ENCODE data around the gene ACOX1.

ACOX1 gene

DNA sequence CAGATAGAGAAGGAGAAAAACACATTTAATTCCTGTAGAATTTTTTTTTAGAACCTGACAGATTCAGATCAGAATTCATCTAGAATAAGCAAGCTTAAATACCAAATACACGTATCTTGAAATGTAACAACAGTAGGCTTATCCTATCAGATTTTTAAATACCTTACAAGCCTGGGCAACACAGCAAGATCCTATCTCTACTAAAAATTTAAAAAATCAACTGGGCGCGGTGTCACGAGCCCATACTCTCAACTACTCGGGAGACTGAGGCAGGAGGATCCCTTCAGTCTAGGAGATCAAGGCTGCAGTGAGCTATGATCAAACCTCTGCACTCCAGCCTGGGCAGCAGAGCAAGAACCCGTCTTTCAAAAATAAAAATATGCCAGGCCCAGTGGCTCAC is 13.5 kb downstream of the ACOX1 start:
- H3K27ac ChIP-seq (ENCODE audit: low read depth, low read length): no peak overlapping the region
- H3K27me3 ChIP-seq (ENCODE audit: control insufficient read depth in 1 of 2, insufficient read depth in 2 of 2, low read length in 2 of 2): no peaks in the 10 kb centered on the region

DNA sequence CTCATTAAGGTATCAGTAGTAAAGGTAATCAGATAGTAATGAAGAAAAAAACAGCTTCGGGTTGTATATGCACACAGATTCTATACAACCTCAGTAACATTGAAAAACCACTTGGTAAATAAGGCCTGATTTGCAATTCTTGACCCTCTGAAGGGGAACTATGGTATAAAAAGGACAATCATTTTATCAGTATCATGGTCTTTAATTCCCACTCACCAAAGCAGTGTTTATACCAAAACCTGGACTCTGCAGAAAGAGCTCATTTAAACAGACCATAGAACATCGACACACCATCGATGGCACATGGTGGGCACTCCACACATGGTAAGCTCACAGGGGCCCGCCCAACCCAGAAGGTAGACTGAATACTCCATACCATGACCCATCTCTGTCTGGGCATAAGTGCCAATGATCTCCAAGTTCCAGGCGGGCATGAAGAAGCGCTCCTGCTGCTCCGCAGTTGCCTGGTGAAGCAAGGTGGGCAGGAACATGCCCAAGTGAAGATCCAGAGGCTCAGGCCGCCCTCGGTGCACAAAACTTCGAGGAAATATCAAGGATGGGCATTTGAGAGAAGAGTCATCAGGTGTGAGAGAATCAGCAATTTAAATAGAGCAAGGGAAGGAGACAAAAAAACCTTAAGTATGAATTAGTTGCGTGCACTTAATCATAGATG is 19.0 kb downstream of the ACOX1 start:
- Histone ChIP-seq H3K27me3 (ENCODE audit: control insufficient read depth in 1 of 2, insufficient read depth in 2 of 2, low read length in 2 of 2) (no peaks in the 10 kb centered on the region), H3K36me3 (ENCODE audit: control insufficient read depth in 1 of 2, insufficient read depth in 2 of 2, low read length in 2 of 2) (peaks cover 11 to 15% of the 10 kb centered on the region in 2 donors), H3K27ac (ENCODE audit: low read depth, low read length) (no peak overlapping the region), H3K9me3 (ENCODE audit: control insufficient read depth in 1 of 2, low read length in 2 of 2) (no peaks in the 10 kb centered on the region), H3K4me1 (ENCODE audit: control insufficient read depth in 1 of 2, insufficient read depth in 2 of 2, low read length in 2 of 2) (peaks cover 11 to 27% of the 10 kb centered on the region in 2 donors), H3K9ac (ENCODE audit: low read depth in 1 of 2, low read length in 2 of 2) (peak overlapping the region in 1 of 2 donors; percentile 2), H3K4me3 (ENCODE audit: low read depth in 1 of 2, low read length in 2 of 2) (peak overlapping the region in 1 of 2 donors; percentile 55)

More for the DNA sequence above, 13.5 kb downstream of the ACOX1 start:
- Histone ChIP-seq H3K9ac (ENCODE audit: low read depth in 1 of 2, low read length in 2 of 2) (no peak overlapping the region), H3K4me1 (ENCODE audit: control insufficient read depth in 1 of 2, insufficient read depth in 2 of 2, low read length in 2 of 2) (peaks cover 4 to 5% of the 10 kb centered on the region in 2 donors), H3K9me3 (ENCODE audit: control insufficient read depth in 1 of 2, low read length in 2 of 2) (no peaks in the 10 kb centered on the region), H3K36me3 (ENCODE audit: control insufficient read depth in 1 of 2, insufficient read depth in 2 of 2, low read length in 2 of 2) (peaks cover 3 to 13% of the 10 kb centered on the region in 2 donors), H3K4me3 (ENCODE audit: low read depth in 1 of 2, low read length in 2 of 2) (no peak overlapping the region)

DNA sequence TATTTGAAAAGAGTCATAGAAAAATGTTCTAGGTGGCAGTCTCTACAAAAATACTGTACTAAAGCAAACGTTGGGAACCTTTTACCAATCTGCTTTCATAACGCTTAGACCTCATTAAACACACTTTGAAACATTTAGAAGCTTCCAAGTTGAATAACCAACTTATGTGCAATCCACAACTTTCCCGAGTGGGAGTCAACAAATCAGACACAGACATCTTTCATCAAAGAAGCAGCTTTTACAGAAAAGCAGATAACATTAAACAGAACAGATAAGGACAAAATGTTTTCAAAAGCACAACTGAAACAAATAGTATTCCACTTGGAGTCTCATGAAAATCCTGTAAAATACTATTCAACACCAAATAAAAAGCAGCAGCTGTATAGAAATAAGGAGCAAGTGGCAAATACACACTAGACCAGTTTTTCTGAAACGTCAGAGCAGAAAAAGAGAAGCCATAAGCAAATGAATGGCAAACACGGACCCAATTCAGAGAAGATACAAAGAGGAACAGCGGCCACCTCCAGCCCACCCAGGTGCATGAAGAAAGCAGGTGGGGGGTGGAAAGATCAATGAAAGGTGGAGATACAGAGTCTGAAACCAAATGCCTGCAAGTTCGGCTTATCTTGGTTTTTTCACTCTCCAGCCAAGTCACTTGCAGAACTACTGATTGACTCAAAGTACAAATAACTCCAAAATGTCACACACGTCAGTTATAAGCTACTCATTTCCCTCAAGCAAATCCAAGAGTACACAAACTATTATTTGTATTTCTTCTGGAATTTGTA is 19.7 kb downstream of the ACOX1 start:
- peaks cover 9 to 19% of the 10 kb centered on the region in 2 donors for H3K36me3 ChIP-seq (ENCODE audit: control insufficient read depth in 1 of 2, insufficient read depth in 2 of 2, low read length in 2 of 2)
- no peaks in the 10 kb centered on the region for H3K27me3 ChIP-seq (ENCODE audit: control insufficient read depth in 1 of 2, insufficient read depth in 2 of 2, low read length in 2 of 2)
- H3K4me1 ChIP-seq (ENCODE audit: control insufficient read depth in 1 of 2, insufficient read depth in 2 of 2, low read length in 2 of 2): peaks cover 11 to 27% of the 10 kb centered on the region in 2 donors
- H3K9ac ChIP-seq (ENCODE audit: low read depth in 1 of 2, low read length in 2 of 2): no peak overlapping the region
- H3K27ac ChIP-seq (ENCODE audit: low read depth, low read length): peak overlapping the region; percentile 39
- no peaks in the 10 kb centered on the region for H3K9me3 ChIP-seq (ENCODE audit: control insufficient read depth in 1 of 2, low read length in 2 of 2)
- peak overlapping the region; percentile 12 to 60 for H3K4me3 ChIP-seq (ENCODE audit: low read depth in 1 of 2, low read length in 2 of 2)

DNA sequence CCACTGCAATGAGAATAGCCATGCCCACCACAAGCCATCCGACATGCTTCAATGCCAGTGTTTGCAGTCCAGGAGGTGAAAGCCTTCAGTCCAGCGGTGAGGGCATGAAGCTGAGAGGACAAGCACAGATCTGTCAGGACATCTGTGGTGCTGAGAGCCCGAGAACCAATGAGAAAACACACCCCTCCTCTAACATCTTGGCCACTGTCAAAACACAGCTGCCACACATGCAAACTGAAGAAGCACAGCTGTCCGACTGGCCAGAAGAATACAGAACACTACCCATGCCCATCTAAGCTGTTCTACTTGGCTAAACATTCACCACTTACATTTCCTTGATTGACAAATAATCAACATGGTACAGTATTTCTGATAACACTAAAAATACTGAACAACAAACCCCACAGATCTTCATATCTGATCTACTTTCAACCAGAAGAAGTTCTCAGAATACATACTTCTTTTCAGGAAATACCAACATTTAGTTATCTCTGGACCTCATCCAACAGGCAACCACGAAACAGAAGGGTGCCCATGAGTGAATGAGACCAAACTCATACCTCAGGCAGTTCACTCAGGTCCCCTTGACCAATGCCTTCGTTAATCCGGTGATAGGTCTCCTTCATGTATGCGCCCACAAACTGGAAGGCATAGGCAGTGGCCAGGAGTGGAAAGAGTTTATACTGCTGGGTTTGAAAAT is 28.0 kb downstream of the ACOX1 start:
- Histone ChIP-seq H3K9me3 (ENCODE audit: control insufficient read depth in 1 of 2, low read length in 2 of 2) (no peaks in the 10 kb centered on the region), H3K27ac (ENCODE audit: low read depth, low read length) (no peak overlapping the region), H3K36me3 (ENCODE audit: control insufficient read depth in 1 of 2, insufficient read depth in 2 of 2, low read length in 2 of 2) (peaks cover 57 to 86% of the 10 kb centered on the region in 2 donors), H3K9ac (ENCODE audit: low read depth in 1 of 2, low read length in 2 of 2) (no peak overlapping the region), H3K4me3 (ENCODE audit: low read depth in 1 of 2, low read length in 2 of 2) (no peak overlapping the region), H3K27me3 (ENCODE audit: control insufficient read depth in 1 of 2, insufficient read depth in 2 of 2, low read length in 2 of 2) (no peaks in the 10 kb centered on the region), H3K4me1 (ENCODE audit: control insufficient read depth in 1 of 2, insufficient read depth in 2 of 2, low read length in 2 of 2) (no peaks in the 10 kb centered on the region)

DNA sequence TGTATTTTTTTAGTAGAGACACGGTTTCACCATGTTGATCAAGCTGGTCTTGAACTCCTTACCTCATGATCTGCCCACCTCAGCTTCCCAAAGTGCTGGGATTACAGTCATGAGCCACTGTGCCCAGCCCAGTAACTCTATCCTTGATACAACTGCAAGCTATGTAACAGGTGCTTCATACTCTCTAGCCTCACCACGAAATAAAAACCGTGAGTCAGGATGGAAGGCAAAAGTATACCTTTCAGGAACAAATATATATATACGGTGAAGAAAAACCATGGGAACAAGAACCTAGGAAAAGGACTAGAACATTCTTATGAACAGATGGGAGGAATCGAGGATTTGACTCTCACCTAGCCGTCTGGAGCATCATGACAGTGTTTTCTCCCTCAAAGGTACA is 28.5 kb downstream of the ACOX1 start:
- H3K36me3 ChIP-seq (ENCODE audit: control insufficient read depth in 1 of 2, insufficient read depth in 2 of 2, low read length in 2 of 2): peaks cover 55 to 85% of the 10 kb centered on the region in 2 donors
- no peaks in the 10 kb centered on the region for H3K4me1 ChIP-seq (ENCODE audit: control insufficient read depth in 1 of 2, insufficient read depth in 2 of 2, low read length in 2 of 2)
- no peak overlapping the region for H3K9ac ChIP-seq (ENCODE audit: low read depth in 1 of 2, low read length in 2 of 2)

DNA sequence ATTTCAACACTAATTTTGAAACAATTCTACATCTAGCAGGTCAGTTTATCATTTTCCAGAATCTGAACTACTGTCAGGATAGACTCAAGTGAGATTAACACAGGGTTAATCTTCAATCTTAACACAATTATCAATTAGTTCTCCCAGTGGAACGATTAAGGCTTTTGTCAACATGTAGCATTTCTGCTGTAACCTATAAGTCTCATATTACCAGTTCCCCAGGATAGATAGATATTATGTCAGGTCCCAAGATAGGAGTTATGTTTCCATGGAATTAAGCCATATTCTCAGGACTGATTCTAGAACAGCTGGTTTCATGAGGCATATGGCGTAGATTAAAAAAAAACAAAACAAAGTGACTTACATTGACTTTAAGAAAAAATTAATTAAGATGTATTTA is 33.8 kb downstream of the ACOX1 start:
- Histone ChIP-seq H3K36me3 (ENCODE audit: control insufficient read depth in 1 of 2, insufficient read depth in 2 of 2, low read length in 2 of 2) (peaks cover 34 to 52% of the 10 kb centered on the region in 2 donors), H3K27ac (ENCODE audit: low read depth, low read length) (no peak overlapping the region)

More for the DNA sequence above, 28.5 kb downstream of the ACOX1 start:
- no peak overlapping the region for H3K4me3 ChIP-seq (ENCODE audit: low read depth in 1 of 2, low read length in 2 of 2)
- no peaks in the 10 kb centered on the region for H3K27me3 ChIP-seq (ENCODE audit: control insufficient read depth in 1 of 2, insufficient read depth in 2 of 2, low read length in 2 of 2)
- no peaks in the 10 kb centered on the region for H3K9me3 ChIP-seq (ENCODE audit: control insufficient read depth in 1 of 2, low read length in 2 of 2)
- no peak overlapping the region for H3K27ac ChIP-seq (ENCODE audit: low read depth, low read length)

DNA sequence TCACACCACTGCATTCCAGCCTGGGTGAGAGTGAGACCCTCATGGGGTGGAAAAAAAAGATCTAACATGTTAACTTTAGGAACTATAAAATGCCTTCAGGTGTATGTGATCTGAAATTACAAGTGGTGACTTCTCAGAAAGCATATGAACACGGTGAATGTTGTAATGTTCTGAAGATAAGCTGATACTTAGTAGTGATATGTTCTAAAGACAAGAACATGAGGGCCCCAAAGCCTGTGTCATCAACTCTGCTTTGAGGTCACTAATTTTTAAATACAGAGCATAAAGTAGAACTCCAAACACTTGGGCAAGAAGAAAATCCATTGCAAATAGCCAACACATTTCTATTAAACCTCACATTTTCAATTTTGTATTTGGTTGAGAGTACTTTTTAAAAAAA is 35.5 kb downstream of the ACOX1 start:
- peaks cover 5 to 7% of the 10 kb centered on the region in 2 donors for H3K4me1 ChIP-seq (ENCODE audit: control insufficient read depth in 1 of 2, insufficient read depth in 2 of 2, low read length in 2 of 2)
- peaks cover 24 to 36% of the 10 kb centered on the region in 2 donors for H3K36me3 ChIP-seq (ENCODE audit: control insufficient read depth in 1 of 2, insufficient read depth in 2 of 2, low read length in 2 of 2)

More for the DNA sequence above, 33.8 kb downstream of the ACOX1 start:
- Histone ChIP-seq H3K9me3 (ENCODE audit: control insufficient read depth in 1 of 2, low read length in 2 of 2) (no peaks in the 10 kb centered on the region), H3K27me3 (ENCODE audit: control insufficient read depth in 1 of 2, insufficient read depth in 2 of 2, low read length in 2 of 2) (no peaks in the 10 kb centered on the region), H3K9ac (ENCODE audit: low read depth in 1 of 2, low read length in 2 of 2) (no peak overlapping the region), H3K4me1 (ENCODE audit: control insufficient read depth in 1 of 2, insufficient read depth in 2 of 2, low read length in 2 of 2) (peaks cover 5 to 7% of the 10 kb centered on the region in 2 donors), H3K4me3 (ENCODE audit: low read depth in 1 of 2, low read length in 2 of 2) (no peak overlapping the region)

DNA sequence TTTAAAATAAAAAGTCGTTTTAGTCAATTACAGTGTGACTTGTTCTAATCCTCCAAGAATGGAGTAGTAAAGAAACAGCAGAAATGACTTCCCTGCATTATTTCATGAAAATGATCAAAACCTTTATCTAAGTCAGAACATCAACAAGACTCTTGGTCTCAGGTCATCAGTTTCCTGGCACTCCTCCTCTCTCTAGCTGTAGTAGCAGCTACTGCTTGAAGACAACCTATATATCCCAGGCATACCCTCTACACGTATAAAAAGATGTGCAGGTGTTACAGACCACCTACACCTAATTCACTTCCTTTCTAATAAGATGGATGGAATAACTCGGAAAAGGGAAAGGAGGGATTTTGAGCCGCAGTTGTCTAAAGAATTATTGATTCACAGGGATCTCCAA is 36.5 kb downstream of the ACOX1 start:
- no peaks in the 10 kb centered on the region for H3K9me3 ChIP-seq (ENCODE audit: control insufficient read depth in 1 of 2, low read length in 2 of 2)

More for the DNA sequence above, 35.5 kb downstream of the ACOX1 start:
- Histone ChIP-seq H3K4me3 (ENCODE audit: low read depth in 1 of 2, low read length in 2 of 2) (no peak overlapping the region), H3K9me3 (ENCODE audit: control insufficient read depth in 1 of 2, low read length in 2 of 2) (no peaks in the 10 kb centered on the region), H3K9ac (ENCODE audit: low read depth in 1 of 2, low read length in 2 of 2) (no peak overlapping the region), H3K27me3 (ENCODE audit: control insufficient read depth in 1 of 2, insufficient read depth in 2 of 2, low read length in 2 of 2) (no peaks in the 10 kb centered on the region), H3K27ac (ENCODE audit: low read depth, low read length) (no peak overlapping the region)

DNA sequence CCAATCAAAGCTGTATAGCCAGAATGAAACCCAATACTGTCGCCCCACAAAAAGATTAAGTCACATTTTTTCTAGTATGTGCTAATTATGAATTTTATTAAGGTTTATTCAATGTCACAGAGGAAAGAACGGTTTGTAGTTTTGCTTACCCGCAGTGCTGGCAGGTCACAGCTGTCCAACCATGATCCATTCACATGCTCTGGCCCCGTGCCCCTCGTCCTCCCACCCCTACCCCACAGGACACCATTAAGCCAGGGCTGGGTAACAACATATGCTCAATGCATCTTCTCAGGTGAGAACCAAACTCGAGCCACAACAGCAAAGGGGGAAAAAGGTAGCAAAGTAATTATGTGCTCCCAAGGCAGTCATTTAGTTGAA is 37.5 kb downstream of the ACOX1 start:
- Histone ChIP-seq H3K27me3 (ENCODE audit: control insufficient read depth in 1 of 2, insufficient read depth in 2 of 2, low read length in 2 of 2) (no peaks in the 10 kb centered on the region), H3K27ac (ENCODE audit: low read depth, low read length) (no peak overlapping the region), H3K4me1 (ENCODE audit: control insufficient read depth in 1 of 2, insufficient read depth in 2 of 2, low read length in 2 of 2) (peaks cover 5 to 7% of the 10 kb centered on the region in 2 donors), H3K36me3 (ENCODE audit: control insufficient read depth in 1 of 2, insufficient read depth in 2 of 2, low read length in 2 of 2) (peaks cover 14 to 19% of the 10 kb centered on the region in 2 donors), H3K9ac (ENCODE audit: low read depth in 1 of 2, low read length in 2 of 2) (peak overlapping the region in 1 of 2 donors; percentile 46), H3K9me3 (ENCODE audit: control insufficient read depth in 1 of 2, low read length in 2 of 2) (no peaks in the 10 kb centered on the region), H3K4me3 (ENCODE audit: low read depth in 1 of 2, low read length in 2 of 2) (peak overlapping the region; percentile 79 to 80)

More for the DNA sequence above, 36.5 kb downstream of the ACOX1 start:
- Histone ChIP-seq H3K36me3 (ENCODE audit: control insufficient read depth in 1 of 2, insufficient read depth in 2 of 2, low read length in 2 of 2) (peaks cover 18 to 26% of the 10 kb centered on the region in 2 donors), H3K9ac (ENCODE audit: low read depth in 1 of 2, low read length in 2 of 2) (no peak overlapping the region), H3K27me3 (ENCODE audit: control insufficient read depth in 1 of 2, insufficient read depth in 2 of 2, low read length in 2 of 2) (no peaks in the 10 kb centered on the region), H3K27ac (ENCODE audit: low read depth, low read length) (no peak overlapping the region), H3K4me3 (ENCODE audit: low read depth in 1 of 2, low read length in 2 of 2) (no peak overlapping the region), H3K4me1 (ENCODE audit: control insufficient read depth in 1 of 2, insufficient read depth in 2 of 2, low read length in 2 of 2) (peaks cover 5 to 7% of the 10 kb centered on the region in 2 donors)
